ENCODE measurements around the gene SLC22A24. TPM values are rescaled to one million over a fixed set of nuclear protein-coding genes. Genes with fewer than 3 reads are reported as not detected.
A peak's percentile ranks its signal among the peaks of the same experiment; 100 is the strongest.

The SLC22A24 gene, protein sequence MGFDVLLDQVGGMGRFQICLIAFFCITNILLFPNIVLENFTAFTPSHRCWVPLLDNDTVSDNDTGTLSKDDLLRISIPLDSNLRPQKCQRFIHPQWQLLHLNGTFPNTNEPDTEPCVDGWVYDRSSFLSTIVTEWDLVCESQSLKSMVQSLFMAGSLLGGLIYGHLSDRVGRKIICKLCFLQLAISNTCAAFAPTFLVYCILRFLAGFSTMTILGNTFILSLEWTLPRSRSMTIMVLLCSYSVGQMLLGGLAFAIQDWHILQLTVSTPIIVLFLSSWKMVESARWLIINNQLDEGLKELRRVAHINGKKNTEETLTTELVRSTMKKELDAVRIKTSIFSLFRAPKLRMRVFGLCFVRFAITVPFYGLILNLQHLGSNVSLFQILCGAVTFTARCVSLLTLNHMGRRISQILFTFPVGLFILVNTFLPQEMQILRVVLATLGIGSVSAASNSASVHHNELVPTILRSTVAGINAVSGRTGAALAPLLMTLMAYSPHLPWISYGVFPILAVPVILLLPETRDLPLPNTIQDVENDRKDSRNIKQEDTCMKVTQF
- total RNA-seq (2021) (not detected in 2 replicates), Bru-seq, nascent RNA (percentile 1 among the genes with signal in this experiment), BruChase-seq, experiment 1, labeled RNA remaining after a 2-hour chase (percentile 3 among the genes with signal in this experiment), BruChase-seq, experiment 2, labeled RNA remaining after a 6-hour chase (percentile 3 among the genes with signal in this experiment)
- long read RNA-seq, result 0 reads

GRCh38 chr11:63144121-63144520 is at the start of gene SLC22A24:
SLC22A24 (minus strand) TSS chr11:63144221; CDS start chr11:63143779, 442 bp downstream.
- POLR2A ChIA-PET (ENCODE audit: unreplicated experiment), result no interaction called here
- Histone ChIP-seq H3K4me3 (no peak within 1 kb of the TSS), H3K79me2 (ENCODE audit: low read depth) (no peaks in the 10 kb centered on the region), H3K27ac (no peak within 1 kb of the TSS), H3K36me3 (ENCODE audit: low read depth) (no peaks in the 10 kb centered on the region), H4K20me1 (ENCODE audit: insufficient read depth) (no peaks in the 10 kb centered on the region), H3F3A (ENCODE audit: insufficient read depth, low read depth) (no peaks in the 10 kb centered on the region), H3K27me3 (ENCODE audit: insufficient read depth, low read depth) (peaks cover 37% of the 10 kb centered on the region), H2AFZ (no peak within 1 kb of the TSS), H3K9me2 (ENCODE audit: insufficient read depth) (no peaks in the 10 kb centered on the region; the same call in 1 of the 2 replicates), H3K9me3 (ENCODE audit: insufficient read depth, low read depth) (no peaks in the 10 kb centered on the region), H3K4me2 (no peak within 1 kb of the TSS), H3K4me1 (replicated peaks; ENCODE audit: insufficient read depth) (no peaks in the 10 kb centered on the region)
- intact Hi-C loops (cut with micrococcal nuclease; ENCODE audit: unreplicated experiment), result no loop called here
- no peak for DNase-seq
- TF ChIP-seq, protein P1, sequence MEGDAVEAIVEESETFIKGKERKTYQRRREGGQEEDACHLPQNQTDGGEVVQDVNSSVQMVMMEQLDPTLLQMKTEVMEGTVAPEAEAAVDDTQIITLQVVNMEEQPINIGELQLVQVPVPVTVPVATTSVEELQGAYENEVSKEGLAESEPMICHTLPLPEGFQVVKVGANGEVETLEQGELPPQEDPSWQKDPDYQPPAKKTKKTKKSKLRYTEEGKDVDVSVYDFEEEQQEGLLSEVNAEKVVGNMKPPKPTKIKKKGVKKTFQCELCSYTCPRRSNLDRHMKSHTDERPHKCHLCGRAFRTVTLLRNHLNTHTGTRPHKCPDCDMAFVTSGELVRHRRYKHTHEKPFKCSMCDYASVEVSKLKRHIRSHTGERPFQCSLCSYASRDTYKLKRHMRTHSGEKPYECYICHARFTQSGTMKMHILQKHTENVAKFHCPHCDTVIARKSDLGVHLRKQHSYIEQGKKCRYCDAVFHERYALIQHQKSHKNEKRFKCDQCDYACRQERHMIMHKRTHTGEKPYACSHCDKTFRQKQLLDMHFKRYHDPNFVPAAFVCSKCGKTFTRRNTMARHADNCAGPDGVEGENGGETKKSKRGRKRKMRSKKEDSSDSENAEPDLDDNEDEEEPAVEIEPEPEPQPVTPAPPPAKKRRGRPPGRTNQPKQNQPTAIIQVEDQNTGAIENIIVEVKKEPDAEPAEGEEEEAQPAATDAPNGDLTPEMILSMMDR (conservative IDR thresholded peaks at IDR 0.05), result no peak
- TF ChIP-seq EZH2 (IDR thresholded peaks at IDR 0.05; ENCODE audit: low read depth), result no peak
- no TSS peak for BruUV-seq (replicated peaks)
- CTCF ChIA-PET, result no interaction called here

DNA sequence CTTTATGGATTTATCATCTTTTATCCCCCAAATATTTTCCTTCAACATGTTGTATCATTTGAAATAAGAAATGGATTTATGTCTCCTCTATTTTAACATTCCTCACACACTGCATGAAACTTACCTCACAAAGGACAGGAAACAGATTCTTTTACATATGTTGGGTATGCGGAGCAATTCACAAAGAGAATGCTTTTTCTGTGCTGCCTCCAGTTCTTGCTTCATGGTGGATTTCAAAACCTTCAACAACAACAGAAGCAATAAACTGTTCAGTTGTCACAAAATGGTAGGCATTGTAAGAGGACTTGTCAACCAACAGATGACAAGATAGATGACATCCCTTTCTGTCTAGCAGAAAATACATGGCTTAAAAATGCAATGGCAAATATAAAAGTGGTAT is 36.5 kb upstream of the SLC22A24 start:
- BruUV-seq (replicated peaks), result no TSS peak
- H3K4me1 ChIP-seq (replicated peaks; ENCODE audit: insufficient read depth), result no peaks in the 10 kb centered on the region
- no peaks in the 10 kb centered on the region for H4K20me1 ChIP-seq (ENCODE audit: insufficient read depth)
- intact Hi-C loops (cut with micrococcal nuclease; ENCODE audit: unreplicated experiment), result no loop called here
- no peaks in the 10 kb centered on the region for H3K79me2 ChIP-seq (ENCODE audit: low read depth)
- H3K36me3 ChIP-seq (ENCODE audit: low read depth), result no peaks in the 10 kb centered on the region
- no peak for DNase-seq
- TF ChIP-seq, protein P1 (conservative IDR thresholded peaks at IDR 0.05), result no peak
- H3K27me3 ChIP-seq (ENCODE audit: insufficient read depth, low read depth), result no peaks in the 10 kb centered on the region
- ChIA-PET POLR2A (ENCODE audit: unreplicated experiment) (no interaction called here), CTCF (no interaction called here)
- H3K9me3 ChIP-seq (ENCODE audit: insufficient read depth, low read depth), result no peaks in the 10 kb centered on the region
- H3K4me3 ChIP-seq, result no peak overlapping the region
- H2AFZ ChIP-seq, result no peak overlapping the region
- H3K27ac ChIP-seq, result no peak overlapping the region
- H3K9me2 ChIP-seq (ENCODE audit: insufficient read depth), result no peaks in the 10 kb centered on the region
- H3K4me2 ChIP-seq, result no peak overlapping the region
- no peaks in the 10 kb centered on the region for H3F3A ChIP-seq (ENCODE audit: insufficient read depth, low read depth)

DNA sequence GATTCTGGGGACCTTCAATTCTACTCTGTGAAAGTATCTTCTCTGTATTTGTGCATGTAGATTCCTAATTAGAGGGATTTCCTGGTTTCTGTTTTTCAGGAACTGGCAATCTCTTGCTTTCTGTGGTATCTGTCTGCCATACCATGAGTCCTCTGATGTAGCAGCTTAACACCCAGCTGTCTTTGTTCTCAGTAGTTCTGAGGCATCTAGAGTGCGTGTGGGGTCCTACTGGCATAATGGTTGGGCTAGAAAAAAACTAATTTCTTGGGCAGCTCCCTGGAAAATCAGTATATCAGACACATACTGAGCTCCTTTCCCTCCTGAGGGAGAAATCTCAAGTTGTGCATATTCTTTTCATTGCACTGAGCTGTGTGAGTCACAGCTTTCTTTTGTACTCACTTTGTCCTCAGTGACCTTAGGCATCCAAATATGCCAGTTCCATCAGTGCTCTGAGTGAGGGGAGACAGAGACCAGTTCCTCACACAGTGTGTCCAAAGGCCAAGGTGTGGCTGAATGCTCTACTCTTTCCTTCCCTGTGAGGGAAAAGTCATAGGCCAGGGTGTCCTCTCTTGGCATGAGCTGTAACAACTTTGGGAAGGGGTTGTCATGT is 35.5 kb upstream of the SLC22A24 start:
- Histone ChIP-seq H3K27ac (no peak overlapping the region), H3K4me2 (no peak overlapping the region), H3K4me3 (no peak overlapping the region), H2AFZ (no peak overlapping the region), H3K27me3 (ENCODE audit: insufficient read depth, low read depth) (no peaks in the 10 kb centered on the region), H3K9me2 (ENCODE audit: insufficient read depth) (no peaks in the 10 kb centered on the region), H3K9me3 (ENCODE audit: insufficient read depth, low read depth) (no peaks in the 10 kb centered on the region), H3F3A (ENCODE audit: insufficient read depth, low read depth) (no peaks in the 10 kb centered on the region), H3K36me3 (ENCODE audit: low read depth) (no peaks in the 10 kb centered on the region), H4K20me1 (ENCODE audit: insufficient read depth) (no peaks in the 10 kb centered on the region), H3K79me2 (ENCODE audit: low read depth) (no peaks in the 10 kb centered on the region), H3K4me1 (replicated peaks; ENCODE audit: insufficient read depth) (no peaks in the 10 kb centered on the region)
- no peak for DNase-seq
- BruUV-seq (replicated peaks), result no TSS peak
- ChIA-PET CTCF (no interaction called here), POLR2A (ENCODE audit: unreplicated experiment) (interaction anchor here (0.6 kb wide), 1 partner anchor 91 kb away, joined by 3 read pairs; no protein-coding TSS in a partner anchor)
- no peak for TF ChIP-seq EZH2 (IDR thresholded peaks at IDR 0.05; ENCODE audit: low read depth)
- TF ChIP-seq, protein P1 (conservative IDR thresholded peaks at IDR 0.05), result no peak
- intact Hi-C loops (cut with micrococcal nuclease; ENCODE audit: unreplicated experiment), result no loop called here

Measured in PC-9 (cell line).